Calu3 (cell line): ENCODE results near the gene MYRIP. TPM values are rescaled to one million over a fixed set of nuclear protein-coding genes. Genes with fewer than 3 reads are reported as not detected.
A peak's percentile ranks its signal among the peaks of the same experiment; 100 is the strongest.

Source experiments
- BruUV-seq: library from RNA; stranded (reverse); fragments of 400-500 nt; replicated peaks from 2 replicates; lab custom pipeline; 2021; lab: Mats Ljungman, UMichigan
- CTCF ChIA-PET: fragments of 300-600 bp; sonication (Branson Sonifier 250); formaldehyde crosslinking; loops from one replicate; lab custom pipeline; 2022; ENCODE audit warnings: antibody characterized with exemption; lab: Charles Lee
- DNase-seq: peaks from one replicate; pipeline ENCODE4 v3.0.0; 2022
- H3K27ac Mint-ChIP-seq: one replicate; pipeline ENCODE4 v1.8.0; 2022; ENCODE audit warnings: mixed read lengths; ENCODE audit not compliant: unreplicated experiment
- H3K27me3 Mint-ChIP-seq: one replicate; pipeline ENCODE4 v1.8.0; 2022; ENCODE audit warnings: mixed read lengths; ENCODE audit not compliant: unreplicated experiment
- H3K36me3 Mint-ChIP-seq: one replicate; pipeline ENCODE4 v1.8.0; 2022; ENCODE audit warnings: mild to moderate bottlenecking, moderate library complexity, mixed read lengths; ENCODE audit not compliant: insufficient read depth, unreplicated experiment
- H3K4me1 Mint-ChIP-seq: one replicate; pipeline ENCODE4 v1.8.0; 2022; ENCODE audit warnings: mild to moderate bottlenecking, low read depth, mixed read lengths; ENCODE audit not compliant: unreplicated experiment
- H3K4me3 Mint-ChIP-seq: one replicate; pipeline ENCODE4 v1.8.0; 2022; ENCODE audit warnings: mild to moderate bottlenecking, low read depth, moderate library complexity, mixed read lengths; ENCODE audit not compliant: unreplicated experiment
- H3K9me3 Mint-ChIP-seq: one replicate; pipeline ENCODE4 v1.8.0; 2022; ENCODE audit warnings: low read depth, mixed read lengths; ENCODE audit not compliant: unreplicated experiment
- intact Hi-C: fragments of 100-400 bp; cut with micrococcal nuclease; formaldehyde crosslinking; loops from one replicate; pipeline ENCODE4 v1.10.0; 2022; ENCODE audit not compliant: unreplicated experiment
- total RNA-seq: library from RNA; stranded (reverse); gene quantifications from 2 replicates; pipeline ENCODE4 v1.2.3, GENCODE V29; 2022
- TF ChIP-seq, protein P1 (sequence below): fragments of 200-600 bp; IDR thresholded peaks from one replicate; pipeline ENCODE4 v1.8.0; 2022; ENCODE audit warnings: antibody characterized with exemption; ENCODE audit not compliant: unreplicated experiment

MYRIP gene
- total RNA-seq, 1 experiment from 2014 or later: 5.6 TPM

DNA sequence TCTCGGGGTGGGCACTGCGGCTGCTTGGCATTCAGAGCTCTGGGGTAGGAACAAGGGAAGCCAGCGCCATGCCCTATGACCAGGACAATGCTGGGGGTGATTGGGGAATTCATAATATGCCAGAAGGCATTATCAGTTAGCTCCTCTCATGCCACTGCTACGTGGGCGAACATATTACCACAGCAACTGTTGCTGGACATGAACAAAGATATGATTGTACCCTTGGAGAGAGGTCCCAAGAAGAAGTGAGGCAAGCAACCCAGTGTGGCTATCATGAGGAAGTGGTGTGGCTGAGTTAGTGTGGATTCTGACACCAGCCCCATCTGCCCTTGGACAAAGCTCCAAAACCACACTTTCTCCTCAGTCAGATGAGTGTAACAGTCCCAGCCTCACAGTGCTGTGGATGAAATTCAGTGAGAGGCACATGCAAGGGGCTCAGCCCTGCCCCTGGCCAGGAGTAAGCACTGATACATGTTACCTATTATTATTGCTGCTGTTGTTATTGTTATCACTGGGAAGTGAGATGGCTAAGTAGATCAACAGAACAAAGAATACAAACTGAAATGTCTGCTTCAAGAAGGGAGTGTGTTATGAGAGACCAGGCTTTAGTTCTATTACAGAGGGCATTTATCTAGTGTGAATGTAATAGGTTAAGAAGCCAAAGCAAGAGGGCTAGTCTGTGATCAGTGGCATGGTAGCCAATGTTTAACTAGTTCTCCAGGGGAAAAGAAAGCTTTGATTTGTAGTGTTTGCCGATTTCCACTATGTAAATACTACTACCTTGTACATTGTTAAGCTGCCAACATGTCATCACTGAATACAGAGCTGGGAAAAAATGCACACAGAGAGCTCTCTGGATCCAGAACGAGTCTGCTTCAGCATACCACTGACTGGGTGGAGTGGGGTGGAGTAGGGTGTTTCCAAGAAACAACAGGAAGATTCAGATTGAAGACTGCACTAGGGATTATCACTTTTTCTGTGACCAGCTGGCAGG is 277.8 kb downstream of the MYRIP start:
- no TSS peak for BruUV-seq
- CTCF ChIA-PET: interaction anchor here (0.7 to 1.6 kb wide), 5 partner anchors 11 to 362 kb away, joined by 3 to 7 read pairs (median 4); no protein-coding TSS in a partner anchor
- TF ChIP-seq, protein P1, sequence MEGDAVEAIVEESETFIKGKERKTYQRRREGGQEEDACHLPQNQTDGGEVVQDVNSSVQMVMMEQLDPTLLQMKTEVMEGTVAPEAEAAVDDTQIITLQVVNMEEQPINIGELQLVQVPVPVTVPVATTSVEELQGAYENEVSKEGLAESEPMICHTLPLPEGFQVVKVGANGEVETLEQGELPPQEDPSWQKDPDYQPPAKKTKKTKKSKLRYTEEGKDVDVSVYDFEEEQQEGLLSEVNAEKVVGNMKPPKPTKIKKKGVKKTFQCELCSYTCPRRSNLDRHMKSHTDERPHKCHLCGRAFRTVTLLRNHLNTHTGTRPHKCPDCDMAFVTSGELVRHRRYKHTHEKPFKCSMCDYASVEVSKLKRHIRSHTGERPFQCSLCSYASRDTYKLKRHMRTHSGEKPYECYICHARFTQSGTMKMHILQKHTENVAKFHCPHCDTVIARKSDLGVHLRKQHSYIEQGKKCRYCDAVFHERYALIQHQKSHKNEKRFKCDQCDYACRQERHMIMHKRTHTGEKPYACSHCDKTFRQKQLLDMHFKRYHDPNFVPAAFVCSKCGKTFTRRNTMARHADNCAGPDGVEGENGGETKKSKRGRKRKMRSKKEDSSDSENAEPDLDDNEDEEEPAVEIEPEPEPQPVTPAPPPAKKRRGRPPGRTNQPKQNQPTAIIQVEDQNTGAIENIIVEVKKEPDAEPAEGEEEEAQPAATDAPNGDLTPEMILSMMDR: no peak
- H3K4me1 Mint-ChIP-seq: peaks cover 34% of the 10 kb centered on the region
- H3K27ac Mint-ChIP-seq: peak overlapping the region; percentile 94
- H3K27me3 Mint-ChIP-seq: no peaks in the 10 kb centered on the region
- peaks cover 10% of the 10 kb centered on the region for H3K36me3 Mint-ChIP-seq
- DNase-seq: peak; percentile 64
- H3K4me3 Mint-ChIP-seq: peak overlapping the region; percentile 52
- H3K9me3 Mint-ChIP-seq: no peaks in the 10 kb centered on the region
- intact Hi-C loops: loop anchor here (10.0 kb wide), 1 partner anchor 172 kb away; no protein-coding TSS in a partner anchor

- no TSS peak for BruUV-seq
- peaks cover 10% of the 10 kb centered on the region for H3K36me3 Mint-ChIP-seq
- H3K4me1 Mint-ChIP-seq: peaks cover 34% of the 10 kb centered on the region
- no peak overlapping the region for H3K4me3 Mint-ChIP-seq
- no peaks in the 10 kb centered on the region for H3K9me3 Mint-ChIP-seq
- TF ChIP-seq, protein P1: no peak
- CTCF ChIA-PET: no interaction called here
- intact Hi-C loops: loop anchor here (10.0 kb wide), 1 partner anchor 174 kb away; no protein-coding TSS in a partner anchor
- H3K27ac Mint-ChIP-seq: peak overlapping the region; percentile 94
- no peak for DNase-seq
- H3K27me3 Mint-ChIP-seq: no peaks in the 10 kb centered on the region
Measured at GRCh38 chr3:40088527-40089170, 279.2 kb downstream of the MYRIP start.

DNA sequence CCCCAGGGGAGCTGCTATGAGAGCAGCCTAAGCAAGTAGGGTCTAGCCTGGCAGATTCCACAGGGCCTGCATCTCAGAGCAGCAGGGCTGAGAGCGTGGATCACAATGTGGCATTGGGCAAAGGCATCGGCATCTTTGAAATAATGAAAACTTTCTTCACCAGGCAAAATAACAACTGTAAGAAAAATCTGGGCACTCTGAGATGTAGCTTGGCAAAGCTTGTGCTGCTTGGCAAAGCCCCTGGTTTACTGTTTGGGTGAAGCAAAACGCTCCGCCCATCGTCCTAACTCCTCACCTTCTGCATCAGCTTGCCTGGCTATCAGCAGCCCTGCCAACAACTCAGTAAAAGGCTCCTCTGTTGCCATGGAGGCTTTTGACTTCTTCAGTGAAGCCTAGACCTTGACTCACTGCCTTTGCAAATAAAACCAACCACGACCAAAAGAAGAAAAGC is 287.3 kb downstream of the MYRIP start:
- TF ChIP-seq, protein P1: no peak
- CTCF ChIA-PET: interaction anchor here (0.6 kb wide), 1 partner anchor 597 kb away, joined by 8 read pairs; no protein-coding TSS in a partner anchor
- BruUV-seq: no TSS peak
- intact Hi-C loops: no loop called here
- no peaks in the 10 kb centered on the region for H3K27me3 Mint-ChIP-seq
- H3K4me1 Mint-ChIP-seq: peaks cover 39% of the 10 kb centered on the region
- H3K27ac Mint-ChIP-seq: peak overlapping the region; percentile 68
- DNase-seq: no peak
- H3K4me3 Mint-ChIP-seq: no peak overlapping the region
- no peaks in the 10 kb centered on the region for H3K36me3 Mint-ChIP-seq
- H3K9me3 Mint-ChIP-seq: peaks cover 4% of the 10 kb centered on the region
